Measurements from ENCODE around the gene SYNDIG1L. TPM values are rescaled to one million over a fixed set of nuclear protein-coding genes. Genes with fewer than 3 reads are reported as not detected.

SYNDIG1L gene
- total and polyA plus RNA-seq, 9 of the 15 experiments (the other 6 are each of a cell fraction or from before 2014, with no cell fraction given), result not detected

- TF ChIP-seq CHD7 (IDR thresholded peaks at IDR 0.05; ENCODE audit: low read depth, low read length) (no peak), SNAPC5 (CRISPR knock-in tag; IDR thresholded peaks at IDR 0.05) (no peak), CBX8 (IDR thresholded peaks at IDR 0.05; ENCODE audit: borderline replicate concordance, extremely low read depth, low read depth, low read length, poor library complexity, severe bottlenecking) (no peak)
Observed at GRCh38 chr14:74395094-74395493, 30.9 kb downstream of the SYNDIG1L start (continued).

All from K562 (cell line).